Stimulated activated CD4-positive, alpha-beta T cell treated with anti-CD3 and anti-CD28 coated beads, Interleukin-2, amount 100 ng/mL, for 24 hours (primary cell): ENCODE data around the gene INCENP.
A peak's percentile ranks its signal among the peaks of the same experiment; 100 is the strongest.

Experiments
- DNase-seq, 2 donors: peaks; one replicate each; pipeline ENCODE4 v3.0.0-alpha.2; 2020

INCENP gene

GRCh38 chr11:62124186-62125113 lies 639 bp downstream of the INCENP start:
- DNase-seq: peak; percentile 32 to 52

GRCh38 chr11:62125316-62125715 lies 1.5 kb downstream of the INCENP start:
- DNase-seq: no peak

GRCh38 chr11:62125881-62126280 lies 2.1 kb downstream of the INCENP start:
- DNase-seq: no peak

- DNase-seq: no peak
These were observed 3.6 kb downstream of the INCENP start for GRCh38 chr11:62127426-62127825.

GRCh38 chr11:62127941-62128770 lies 4.3 kb downstream of the INCENP start:
- DNase-seq: no peak

- DNase-seq: no peak
These were observed 5.0 kb downstream of the INCENP start for GRCh38 chr11:62128835-62129234.

GRCh38 chr11:62129590-62130282 lies 5.9 kb downstream of the INCENP start:
- no peak for DNase-seq

- no peak for DNase-seq
These were observed 6.7 kb downstream of the INCENP start for GRCh38 chr11:62130283-62131169.

GRCh38 chr11:62131170-62131464 lies 7.3 kb downstream of the INCENP start:
- no peak for DNase-seq

GRCh38 chr11:62132191-62132590 lies 8.4 kb downstream of the INCENP start:
- no peak for DNase-seq

GRCh38 chr11:62132689-62133293 lies 9.0 kb downstream of the INCENP start:
- no peak for DNase-seq

GRCh38 chr11:62133328-62134065 lies 9.7 kb downstream of the INCENP start:
- DNase-seq: no peak

- no peak for DNase-seq
These were observed 13.6 kb downstream of the INCENP start for GRCh38 chr11:62137276-62137861.

- no peak for DNase-seq
These were observed 14.2 kb downstream of the INCENP start for GRCh38 chr11:62137881-62138629.

GRCh38 chr11:62138630-62139425 lies 15.0 kb downstream of the INCENP start:
- no peak for DNase-seq

- DNase-seq: no peak
These were observed 15.9 kb downstream of the INCENP start for GRCh38 chr11:62139526-62140303.

- no peak for DNase-seq
These were observed 16.7 kb downstream of the INCENP start for GRCh38 chr11:62140304-62141110.
